HEK293 (cell line): ENCODE data around the gene MAL.

ENCODE experiments used
- CTCF ChIA-PET: fragments of 350-600 bp; formaldehyde crosslinking; extraction: SDS; loops from one replicate; lab custom pipeline; 2021; ENCODE audit warnings: antibody characterized with exemption; lab: Yijun Ruan, JAX
- POLR2A ChIA-PET: fragments of 300-600 bp; formaldehyde crosslinking; extraction: SDS; loops from one replicate; lab custom pipeline; 2020; ENCODE audit warnings: antibody characterized with exemption, inconsistent platforms; lab: Yijun Ruan, JAX
- H3K27ac ChIP-seq: fragments of 200-500 bp; sonication (Bioruptor generic); 2 replicates; pipeline ENCODE4 v1.5.1; 2014; ENCODE audit warnings: low read depth, low read length, control low read depth, inconsistent platforms; ENCODE audit errors: extremely low read depth
- H3K36me3 ChIP-seq, 2 experiments: fragments of 200-500 bp in 1 of 2; sonication (Bioruptor generic) in 1 of 2; 1 replicate in 1 of 2; 2 replicates in 1 of 2; pipeline ENCODE4 v1.5.1; 2014 to 2017; ENCODE audit warnings: inconsistent platforms in 2 of 2, low read length in 2 of 2; ENCODE audit not compliant: control insufficient read depth in 2 of 2, insufficient read depth in 1 of 2
- H3K4me1 ChIP-seq: fragments of 200-500 bp; sonication (Bioruptor generic); 2 replicates; pipeline ENCODE4 v1.5.1; 2014; ENCODE audit warnings: mild to moderate bottlenecking, low read length, inconsistent platforms; ENCODE audit not compliant: control insufficient read depth, insufficient read depth
- H3K4me3 ChIP-seq: 2 replicates; pipeline ENCODE4 v1.5.1; 2011; ENCODE audit warnings: low read depth, mild to moderate bottlenecking, control low read depth, low read length, moderate library complexity
- H3K9me3 ChIP-seq: fragments of 200-500 bp; sonication (Bioruptor generic); 2 replicates; pipeline ENCODE4 v1.5.1; 2014; ENCODE audit warnings: low read depth, low read length, inconsistent platforms; ENCODE audit not compliant: control insufficient read depth, insufficient read depth
- BCL6B ChIP-seq: fragments of 450-650 bp; formaldehyde crosslinking; IDR thresholded peaks from 2 replicates; pipeline ENCODE4 v1.5.1; 2017; ENCODE audit warnings: missing biosample characterization, missing genetic modification characterization
- GFI1B ChIP-seq: fragments of 450-650 bp; formaldehyde crosslinking; IDR thresholded peaks from 2 replicates; pipeline ENCODE4 v1.5.1; 2016; ENCODE audit warnings: missing biosample characterization, missing genetic modification characterization
- HOXC10 ChIP-seq: sonication (generic); formaldehyde crosslinking; IDR thresholded peaks from 2 replicates; pipeline ENCODE4 v1.8.1; 2023; ENCODE audit warnings: mild to moderate bottlenecking, missing genetic modification reagents
- PRDM2 ChIP-seq: fragments of 450-650 bp; formaldehyde crosslinking; IDR thresholded peaks from 2 replicates; pipeline ENCODE4 v1.5.1; 2016; ENCODE audit warnings: missing biosample characterization, missing genetic modification characterization, borderline replicate concordance
- SP2 ChIP-seq: fragments of 450-650 bp; formaldehyde crosslinking; IDR thresholded peaks from 2 replicates; pipeline ENCODE4 v1.5.1; 2016; ENCODE audit warnings: missing biosample characterization, missing genetic modification characterization
- ZBTB1 ChIP-seq: fragments of 450-650 bp; formaldehyde crosslinking; IDR thresholded peaks from 2 replicates; pipeline ENCODE4 v1.5.1; 2016; ENCODE audit warnings: missing biosample characterization, missing genetic modification characterization
- ZBTB26 ChIP-seq: fragments of 450-650 bp; formaldehyde crosslinking; optimal IDR thresholded peaks from 2 replicates; pipeline ENCODE3; 2016; ENCODE audit warnings: missing biosample characterization, mild to moderate bottlenecking, missing genetic modification characterization
- ZIC2 ChIP-seq: fragments of 450-650 bp; formaldehyde crosslinking; IDR thresholded peaks from 2 replicates; pipeline ENCODE4 v1.5.1; 2016; ENCODE audit warnings: missing biosample characterization, missing genetic modification characterization
- ZNF184 ChIP-seq: fragments of 450-650 bp; IDR thresholded peaks from 2 replicates; pipeline ENCODE4 v1.5.1; 2018; ENCODE audit warnings: missing biosample characterization, mild to moderate bottlenecking, missing genetic modification characterization
- ZNF211 ChIP-seq: fragments of 450-650 bp; formaldehyde crosslinking; IDR thresholded peaks from 2 replicates; pipeline ENCODE4 v1.5.1; 2016; ENCODE audit warnings: low read depth, missing biosample characterization, missing genetic modification characterization
- ZNF221 ChIP-seq: fragments of 450-650 bp; formaldehyde crosslinking; IDR thresholded peaks from 2 replicates; pipeline ENCODE4 v1.5.1; 2017; ENCODE audit warnings: missing biosample characterization, missing genetic modification characterization, borderline replicate concordance
- ZNF501 ChIP-seq: fragments of 450-650 bp; formaldehyde crosslinking; IDR thresholded peaks from 2 replicates; pipeline ENCODE4 v1.5.1; 2016; ENCODE audit warnings: missing biosample characterization, missing genetic modification characterization
- ZNF518A ChIP-seq: fragments of 450-650 bp; formaldehyde crosslinking; conservative IDR thresholded peaks from 2 replicates; pipeline ENCODE4 v1.5.1; 2016; ENCODE audit warnings: low read depth, missing biosample characterization, missing genetic modification characterization
- ZNF626 ChIP-seq: fragments of 450-650 bp; sonication (Bioruptor Pico); formaldehyde crosslinking; IDR thresholded peaks from 2 replicates; pipeline ENCODE4 v1.5.1; 2018; ENCODE audit warnings: missing biosample characterization, missing genetic modification characterization, inconsistent platforms
- ZSCAN30 ChIP-seq: fragments of 450-650 bp; IDR thresholded peaks from 2 replicates; pipeline ENCODE4 v1.5.1; 2018; ENCODE audit warnings: missing biosample characterization, mild to moderate bottlenecking, missing genetic modification characterization, moderate library complexity
- ZSCAN4 ChIP-seq: fragments of 450-650 bp; formaldehyde crosslinking; IDR thresholded peaks from 2 replicates; pipeline ENCODE4 v1.5.1; 2017; ENCODE audit warnings: missing biosample characterization, missing genetic modification characterization
- ZXDB ChIP-seq: fragments of 450-650 bp; formaldehyde crosslinking; IDR thresholded peaks from 2 replicates; pipeline ENCODE4 v1.5.1; 2016; ENCODE audit warnings: missing biosample characterization, missing genetic modification characterization
- TF ChIP-seq, protein P1 (sequence below): fragments of 450-650 bp; formaldehyde crosslinking; IDR thresholded peaks from 2 replicates; pipeline ENCODE4 v1.5.1; 2016; ENCODE audit warnings: missing biosample characterization, missing genetic modification characterization

Gene MAL

GRCh38 chr2:94982156-94982555 lies 43.4 kb upstream of the MAL start:
- Histone ChIP-seq H3K27ac (no peak overlapping the region), H3K9me3 (no peaks in the 10 kb centered on the region), H3K4me3 (no peak overlapping the region), H3K36me3 (no peaks in the 10 kb centered on the region), H3K4me1 (no peaks in the 10 kb centered on the region)
- CTCF ChIA-PET: interaction anchor here (1.1 to 1.8 kb wide), 2 partner anchors 12 to 25 kb away, joined by 3 to 9 read pairs; no protein-coding TSS in a partner anchor
- no peak for TF ChIP-seq ZNF211 (tag by site-specific recombination)
- TF ChIP-seq, protein P1, sequence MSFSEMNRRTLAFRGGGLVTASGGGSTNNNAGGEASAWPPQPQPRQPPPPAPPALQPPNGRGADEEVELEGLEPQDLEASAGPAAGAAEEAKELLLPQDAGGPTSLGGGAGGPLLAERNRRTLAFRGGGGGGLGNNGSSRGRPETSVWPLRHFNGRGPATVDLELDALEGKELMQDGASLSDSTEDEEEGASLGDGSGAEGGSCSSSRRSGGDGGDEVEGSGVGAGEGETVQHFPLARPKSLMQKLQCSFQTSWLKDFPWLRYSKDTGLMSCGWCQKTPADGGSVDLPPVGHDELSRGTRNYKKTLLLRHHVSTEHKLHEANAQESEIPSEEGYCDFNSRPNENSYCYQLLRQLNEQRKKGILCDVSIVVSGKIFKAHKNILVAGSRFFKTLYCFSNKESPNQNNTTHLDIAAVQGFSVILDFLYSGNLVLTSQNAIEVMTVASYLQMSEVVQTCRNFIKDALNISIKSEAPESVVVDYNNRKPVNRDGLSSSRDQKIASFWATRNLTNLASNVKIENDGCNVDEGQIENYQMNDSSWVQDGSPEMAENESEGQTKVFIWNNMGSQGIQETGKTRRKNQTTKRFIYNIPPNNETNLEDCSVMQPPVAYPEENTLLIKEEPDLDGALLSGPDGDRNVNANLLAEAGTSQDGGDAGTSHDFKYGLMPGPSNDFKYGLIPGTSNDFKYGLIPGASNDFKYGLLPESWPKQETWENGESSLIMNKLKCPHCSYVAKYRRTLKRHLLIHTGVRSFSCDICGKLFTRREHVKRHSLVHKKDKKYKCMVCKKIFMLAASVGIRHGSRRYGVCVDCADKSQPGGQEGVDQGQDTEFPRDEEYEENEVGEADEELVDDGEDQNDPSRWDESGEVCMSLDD: no peak
- TF ChIP-seq HOXC10 (CRISPR knock-in tag): no peak
- no peak for TF ChIP-seq ZNF501 (tag by site-specific recombination)
- TF ChIP-seq ZNF518A (tag by site-specific recombination): no peak
- TF ChIP-seq ZIC2 (tag by site-specific recombination): no peak
- no peak for TF ChIP-seq ZNF626 (tag by site-specific recombination)
- no peak for TF ChIP-seq ZBTB26 (tag by site-specific recombination)
- no peak for TF ChIP-seq ZNF221
- no peak for TF ChIP-seq GFI1B (tag by site-specific recombination)
- POLR2A ChIA-PET: no interaction called here

DNA sequence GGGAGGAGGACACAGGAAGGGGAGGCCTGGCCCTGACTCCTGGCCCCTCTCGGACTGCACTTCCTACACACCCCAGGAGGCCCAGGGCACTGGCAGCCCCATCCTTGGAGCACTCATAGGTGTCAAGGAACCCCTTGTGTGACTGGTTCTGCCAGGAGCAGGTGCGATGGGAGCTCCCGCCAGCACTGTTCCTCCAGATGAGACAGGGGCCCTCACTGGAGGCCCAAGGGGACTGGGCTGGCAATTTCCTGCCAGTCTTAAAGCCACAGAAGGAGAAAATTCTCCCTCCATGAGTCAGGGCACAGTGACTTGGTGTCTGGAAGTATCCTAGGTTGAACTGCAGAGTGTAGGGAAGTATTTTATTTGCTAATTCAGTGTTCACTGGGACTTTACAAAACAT lies 42.8 kb upstream of the MAL start:
- ChIA-PET CTCF (interaction anchor here (0.9 to 1.8 kb wide), 4 partner anchors 11 to 70 kb away, joined by 3 to 9 read pairs (median 4); no protein-coding TSS in a partner anchor), POLR2A (no interaction called here)
- Histone ChIP-seq H3K4me3 (no peak overlapping the region), H3K4me1 (no peaks in the 10 kb centered on the region), H3K9me3 (no peaks in the 10 kb centered on the region), H3K36me3 (no peaks in the 10 kb centered on the region), H3K27ac (no peak overlapping the region)
- TF ChIP-seq ZSCAN4 (tag by site-specific recombination) (no peak), ZXDB (tag by site-specific recombination) (no peak), SP2 (tag by site-specific recombination) (no peak), BCL6B (tag by site-specific recombination) (no peak), ZSCAN30 (tag by site-specific recombination) (no peak), ZBTB1 (tag by site-specific recombination) (no peak), ZNF184 (no peak), PRDM2 (tag by site-specific recombination) (no peak)
